ENCODE data around the gene BACH2.

DNA sequence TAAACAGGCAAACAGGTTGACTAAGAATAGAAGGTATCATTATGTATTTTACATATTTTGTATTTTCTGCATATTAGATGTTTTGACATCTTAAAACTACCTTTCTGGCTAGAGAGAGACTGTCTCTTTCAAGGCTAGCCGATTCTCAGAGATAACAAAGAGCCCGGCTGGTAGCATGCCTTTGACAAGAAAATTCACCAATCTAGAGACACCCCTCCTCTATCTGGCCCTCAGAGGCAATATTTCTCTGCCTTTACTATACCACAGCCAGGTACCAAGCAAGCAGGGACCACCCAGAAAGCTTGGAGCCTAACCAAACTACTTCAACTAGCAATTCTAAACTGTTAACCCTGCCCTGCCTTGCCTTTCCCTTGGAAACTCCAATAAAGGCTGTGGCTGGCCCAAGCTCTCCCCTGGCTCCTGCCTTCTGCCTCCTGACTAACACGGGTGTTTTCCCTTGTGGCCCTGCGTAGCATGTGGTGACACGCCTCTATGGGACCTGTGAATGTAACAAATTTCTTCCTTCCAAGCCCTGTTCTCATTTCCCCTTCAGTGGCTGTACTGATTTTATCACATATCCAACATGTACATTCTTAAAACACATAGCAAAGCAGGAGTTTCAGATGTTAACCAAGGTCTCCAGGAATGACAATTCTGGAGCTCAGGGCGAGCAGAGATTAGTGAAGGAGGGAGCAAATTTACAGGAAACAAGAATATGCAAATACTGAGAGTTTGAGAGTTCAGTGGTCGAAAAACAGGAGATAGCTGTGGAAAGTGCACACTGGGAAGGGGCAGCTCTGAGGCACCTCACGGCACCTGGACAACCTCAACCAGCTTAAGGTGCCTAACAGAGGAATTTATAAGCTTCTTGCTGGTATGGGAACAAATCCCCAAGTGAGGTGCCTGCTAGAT, 120.8 kb downstream of the BACH2 start:
- no peak for TF ChIP-seq SIN3A (IDR thresholded peaks at IDR 0.05; ENCODE audit: borderline replicate concordance, insufficient read depth, low read length)
- TF ChIP-seq POLR2AphosphoS5 (IDR thresholded peaks at IDR 0.05; ENCODE audit: low read depth, low read length), result no peak
- TF ChIP-seq, protein P1, sequence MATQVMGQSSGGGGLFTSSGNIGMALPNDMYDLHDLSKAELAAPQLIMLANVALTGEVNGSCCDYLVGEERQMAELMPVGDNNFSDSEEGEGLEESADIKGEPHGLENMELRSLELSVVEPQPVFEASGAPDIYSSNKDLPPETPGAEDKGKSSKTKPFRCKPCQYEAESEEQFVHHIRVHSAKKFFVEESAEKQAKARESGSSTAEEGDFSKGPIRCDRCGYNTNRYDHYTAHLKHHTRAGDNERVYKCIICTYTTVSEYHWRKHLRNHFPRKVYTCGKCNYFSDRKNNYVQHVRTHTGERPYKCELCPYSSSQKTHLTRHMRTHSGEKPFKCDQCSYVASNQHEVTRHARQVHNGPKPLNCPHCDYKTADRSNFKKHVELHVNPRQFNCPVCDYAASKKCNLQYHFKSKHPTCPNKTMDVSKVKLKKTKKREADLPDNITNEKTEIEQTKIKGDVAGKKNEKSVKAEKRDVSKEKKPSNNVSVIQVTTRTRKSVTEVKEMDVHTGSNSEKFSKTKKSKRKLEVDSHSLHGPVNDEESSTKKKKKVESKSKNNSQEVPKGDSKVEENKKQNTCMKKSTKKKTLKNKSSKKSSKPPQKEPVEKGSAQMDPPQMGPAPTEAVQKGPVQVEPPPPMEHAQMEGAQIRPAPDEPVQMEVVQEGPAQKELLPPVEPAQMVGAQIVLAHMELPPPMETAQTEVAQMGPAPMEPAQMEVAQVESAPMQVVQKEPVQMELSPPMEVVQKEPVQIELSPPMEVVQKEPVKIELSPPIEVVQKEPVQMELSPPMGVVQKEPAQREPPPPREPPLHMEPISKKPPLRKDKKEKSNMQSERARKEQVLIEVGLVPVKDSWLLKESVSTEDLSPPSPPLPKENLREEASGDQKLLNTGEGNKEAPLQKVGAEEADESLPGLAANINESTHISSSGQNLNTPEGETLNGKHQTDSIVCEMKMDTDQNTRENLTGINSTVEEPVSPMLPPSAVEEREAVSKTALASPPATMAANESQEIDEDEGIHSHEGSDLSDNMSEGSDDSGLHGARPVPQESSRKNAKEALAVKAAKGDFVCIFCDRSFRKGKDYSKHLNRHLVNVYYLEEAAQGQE (IDR thresholded peaks at IDR 0.05; ENCODE audit: insufficient read depth in 1 of 2, low read depth in 2 of 2, low read length in 2 of 2), result no peak
- TF ChIP-seq TAF1 (IDR thresholded peaks at IDR 0.05; ENCODE audit: borderline replicate concordance, insufficient read depth, low read length), result no peak

Data from PFSK-1 (cell line).